ENCODE measurements around the gene TBX2. TPM values are rescaled to one million over a fixed set of nuclear protein-coding genes. Genes with fewer than 3 reads are reported as not detected.

Gene TBX2
- total RNA-seq, 1 donor from 2014 or later, result 0.23 TPM

DNA sequence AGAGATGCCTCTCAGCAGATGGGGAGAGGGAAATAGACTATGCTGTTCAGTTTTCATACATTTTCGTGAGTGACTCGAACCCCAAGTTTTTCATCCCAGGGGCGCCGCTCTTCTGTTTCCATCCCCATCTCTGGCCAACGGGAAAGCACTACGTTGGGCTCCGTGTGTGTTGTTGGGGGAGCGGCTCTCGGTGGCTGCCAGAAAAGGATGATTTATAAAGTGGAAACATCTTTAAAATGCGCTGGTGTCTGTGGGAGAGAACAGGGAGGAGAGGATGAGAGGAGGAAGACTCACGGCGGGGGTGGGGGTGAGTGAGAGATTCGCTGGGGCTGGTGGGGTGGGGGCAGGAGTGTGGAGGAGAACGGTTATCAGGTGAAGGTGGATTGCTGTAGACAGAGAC lies 58.4 kb downstream of the TBX2 start:
- H3K4me3 Mint-ChIP-seq (ENCODE audit: unreplicated experiment), result no peak overlapping the region
- TF ChIP-seq, protein P1, sequence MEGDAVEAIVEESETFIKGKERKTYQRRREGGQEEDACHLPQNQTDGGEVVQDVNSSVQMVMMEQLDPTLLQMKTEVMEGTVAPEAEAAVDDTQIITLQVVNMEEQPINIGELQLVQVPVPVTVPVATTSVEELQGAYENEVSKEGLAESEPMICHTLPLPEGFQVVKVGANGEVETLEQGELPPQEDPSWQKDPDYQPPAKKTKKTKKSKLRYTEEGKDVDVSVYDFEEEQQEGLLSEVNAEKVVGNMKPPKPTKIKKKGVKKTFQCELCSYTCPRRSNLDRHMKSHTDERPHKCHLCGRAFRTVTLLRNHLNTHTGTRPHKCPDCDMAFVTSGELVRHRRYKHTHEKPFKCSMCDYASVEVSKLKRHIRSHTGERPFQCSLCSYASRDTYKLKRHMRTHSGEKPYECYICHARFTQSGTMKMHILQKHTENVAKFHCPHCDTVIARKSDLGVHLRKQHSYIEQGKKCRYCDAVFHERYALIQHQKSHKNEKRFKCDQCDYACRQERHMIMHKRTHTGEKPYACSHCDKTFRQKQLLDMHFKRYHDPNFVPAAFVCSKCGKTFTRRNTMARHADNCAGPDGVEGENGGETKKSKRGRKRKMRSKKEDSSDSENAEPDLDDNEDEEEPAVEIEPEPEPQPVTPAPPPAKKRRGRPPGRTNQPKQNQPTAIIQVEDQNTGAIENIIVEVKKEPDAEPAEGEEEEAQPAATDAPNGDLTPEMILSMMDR (IDR thresholded peaks at IDR 0.05; ENCODE audit: unreplicated experiment), result no peak
- H3K9me3 Mint-ChIP-seq (ENCODE audit: unreplicated experiment), result peaks cover 3% of the 10 kb centered on the region
- peaks cover 11% of the 10 kb centered on the region for H3K36me3 Mint-ChIP-seq (ENCODE audit: low read depth, unreplicated experiment)
- no peak overlapping the region for H3K27ac Mint-ChIP-seq (ENCODE audit: unreplicated experiment)
- peaks cover 50% of the 10 kb centered on the region for H3K4me1 Mint-ChIP-seq (ENCODE audit: unreplicated experiment)
- peaks cover 60% of the 10 kb centered on the region for H3K27me3 Mint-ChIP-seq (ENCODE audit: unreplicated experiment)
- DNase-seq (ENCODE audit: low spot score), result no peak

DNA sequence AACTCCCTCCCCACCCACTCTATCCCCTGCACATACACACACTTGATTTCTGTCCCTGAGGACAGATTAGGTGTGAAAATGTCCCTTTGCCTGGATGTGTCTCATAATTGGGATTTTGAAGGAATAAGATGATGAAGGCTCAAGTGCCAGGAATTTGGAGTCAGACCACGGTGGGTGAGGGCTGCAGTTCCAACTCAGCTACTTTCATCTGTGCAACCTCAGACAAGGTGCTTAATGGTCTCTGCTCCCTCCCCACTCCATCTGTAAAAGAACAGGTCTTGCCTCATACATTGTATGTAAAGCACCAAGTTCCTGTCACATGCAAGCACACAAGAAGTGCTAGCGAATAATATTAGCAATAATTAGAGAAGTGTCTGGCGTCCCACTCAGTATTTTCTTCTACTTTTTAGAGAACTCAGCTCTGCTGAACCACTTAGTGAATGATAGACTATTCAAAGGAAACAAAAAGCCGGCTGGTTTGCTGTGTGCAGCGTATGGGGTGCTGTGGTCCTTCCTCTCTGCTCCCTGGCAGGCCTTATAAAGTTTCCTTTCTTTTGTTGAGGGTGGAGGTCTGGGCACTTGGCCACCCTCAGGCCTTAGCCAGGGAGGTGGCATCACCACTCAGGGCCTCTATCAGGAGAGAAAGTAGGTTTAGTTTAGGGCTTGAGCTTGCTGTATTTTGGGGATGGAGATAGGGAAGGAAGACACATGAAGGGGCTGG lies 58.9 kb downstream of the TBX2 start:
- no peak for DNase-seq (ENCODE audit: low spot score)
- Mint-ChIP-seq H3K4me1 (ENCODE audit: unreplicated experiment) (peaks cover 49% of the 10 kb centered on the region), H3K4me3 (ENCODE audit: unreplicated experiment) (no peak overlapping the region), H3K36me3 (ENCODE audit: low read depth, unreplicated experiment) (peaks cover 11% of the 10 kb centered on the region), H3K27me3 (ENCODE audit: unreplicated experiment) (peaks cover 59% of the 10 kb centered on the region), H3K9me3 (ENCODE audit: unreplicated experiment) (peaks cover 3% of the 10 kb centered on the region), H3K27ac (ENCODE audit: unreplicated experiment) (no peak overlapping the region)
- TF ChIP-seq, protein P1 (IDR thresholded peaks at IDR 0.05; ENCODE audit: unreplicated experiment), result no peak

Other genes starting within 250 kb of the TBX2 start
- gene TBX4, start 52.6 kb downstream of the TBX2 start, total RNA-seq (ENCODE audit: unreplicated experiment), result 1.1 TPM
- not detected for gene NACA2, start 191.4 kb downstream of the TBX2 start, total RNA-seq (ENCODE audit: unreplicated experiment)